Astrocyte (in vitro differentiated cells and primary cell): ENCODE data around the gene SEMA3F. TPM values are rescaled to one million over a fixed set of nuclear protein-coding genes. Genes with fewer than 3 reads are reported as not detected.

Source experiments
- DNase-seq: peaks from one replicate; pipeline ENCODE4 v3.0.0-alpha.2; 2010; ENCODE audit warnings: low read depth
- FAIRE-seq: peaks from 2 replicates; lab custom pipeline; 2011; peaks lifted over from hg19 to GRCh38; lab: Jason Lieb, UNC
- H2AFZ ChIP-seq: 2 replicates; pipeline ENCODE4 v1.6.0; 2012; ENCODE audit warnings: low read depth, low read length, inconsistent platforms
- H3K27ac ChIP-seq: 2 replicates; pipeline ENCODE4 v1.5.1; 2011; ENCODE audit warnings: low read depth, low read length, inconsistent platforms
- H3K27me3 ChIP-seq: 2 replicates; pipeline ENCODE4 v1.6.0; 2011; ENCODE audit warnings: low read length, inconsistent platforms; ENCODE audit not compliant: insufficient read depth
- H3K36me3 ChIP-seq: 2 replicates; pipeline ENCODE4 v1.5.1; 2011; ENCODE audit warnings: low read length, inconsistent platforms; ENCODE audit not compliant: insufficient read depth
- H3K4me1 ChIP-seq: 2 replicates; pipeline ENCODE4 v1.5.1; 2011; ENCODE audit warnings: low read length, inconsistent platforms; ENCODE audit not compliant: insufficient read depth
- H3K4me2 ChIP-seq: 2 replicates; pipeline ENCODE4 v1.6.0; 2012; ENCODE audit warnings: low read length, inconsistent platforms
- H3K4me3 ChIP-seq: 2 replicates; pipeline ENCODE4 v1.5.1; 2011; ENCODE audit warnings: low read depth, mild to moderate bottlenecking, low read length, inconsistent platforms; ENCODE audit not compliant: insufficient read depth
- H3K79me2 ChIP-seq: 2 replicates; pipeline ENCODE4 v1.6.0; 2012; ENCODE audit warnings: mild to moderate bottlenecking, low read length, inconsistent platforms; ENCODE audit not compliant: insufficient read depth
- H3K9ac ChIP-seq: 2 replicates; pipeline ENCODE4 v1.6.0; 2012; ENCODE audit warnings: mild to moderate bottlenecking, low read length, inconsistent platforms
- H3K9me3 ChIP-seq: 2 replicates; pipeline ENCODE4 v1.5.1; 2012; ENCODE audit warnings: low read depth, mild to moderate bottlenecking, low read length, inconsistent platforms; ENCODE audit not compliant: insufficient read depth
- H4K20me1 ChIP-seq: 2 replicates; pipeline ENCODE4 v1.6.0; 2012; ENCODE audit warnings: low read length, inconsistent platforms; ENCODE audit not compliant: insufficient read depth
- H3K27ac Mint-ChIP-seq: one replicate; pipeline ENCODE4 v1.8.0; 2021; ENCODE audit warnings: mild to moderate bottlenecking, mixed read lengths; ENCODE audit not compliant: unreplicated experiment
- H3K27me3 Mint-ChIP-seq: one replicate; pipeline ENCODE4 v1.8.0; 2021; ENCODE audit warnings: low read depth, mixed read lengths; ENCODE audit not compliant: unreplicated experiment
- H3K36me3 Mint-ChIP-seq: one replicate; pipeline ENCODE4 v1.8.0; 2021; ENCODE audit warnings: low read depth, mixed read lengths; ENCODE audit not compliant: unreplicated experiment
- H3K4me1 Mint-ChIP-seq: one replicate; pipeline ENCODE4 v1.8.0; 2021; ENCODE audit warnings: low read depth, mixed read lengths; ENCODE audit not compliant: unreplicated experiment
- H3K4me3 Mint-ChIP-seq: one replicate; pipeline ENCODE4 v1.8.0; 2021; ENCODE audit warnings: mild to moderate bottlenecking, moderate library complexity, mixed read lengths; ENCODE audit not compliant: unreplicated experiment
- H3K9me3 Mint-ChIP-seq: one replicate; pipeline ENCODE4 v1.8.0; 2021; ENCODE audit warnings: mild to moderate bottlenecking, mixed read lengths; ENCODE audit not compliant: unreplicated experiment
- CTCF ChIP-seq: IDR thresholded peaks from 2 replicates; pipeline ENCODE4 v1.5.1; 2011; ENCODE audit warnings: low read depth, mild to moderate bottlenecking, inconsistent platforms, low read length, moderate library complexity; ENCODE audit not compliant: insufficient read depth
- EZH2 ChIP-seq: IDR thresholded peaks from 2 replicates; pipeline ENCODE4 v1.6.1; 2012; ENCODE audit warnings: mild to moderate bottlenecking, low read length, inconsistent platforms; ENCODE audit not compliant: insufficient read depth
- total RNA-seq: library from RNA; stranded (reverse); gene quantifications from 2 replicates; pipeline ENCODE4 v1.2.1, GENCODE V29; 2021

Gene SEMA3F
- total RNA-seq, 1 donor from 2014 or later = 6.6 TPM

GRCh38 chr3:50124052-50124799 is 30.9 kb upstream of the SEMA3F start:
- Histone ChIP-seq H2AFZ (no peak overlapping the region), H3K27ac (no peak overlapping the region), H3K79me2 (no peaks in the 10 kb centered on the region), H3K9ac (no peak overlapping the region), H3K4me1 (peaks cover 7% of the 10 kb centered on the region), H3K9me3 (no peaks in the 10 kb centered on the region), H4K20me1 (peaks cover 38% of the 10 kb centered on the region), H3K27me3 (no peaks in the 10 kb centered on the region), H3K4me3 (no peak overlapping the region), H3K36me3 (peaks cover 6% of the 10 kb centered on the region), H3K4me2 (no peak overlapping the region)
- Mint-ChIP-seq H3K36me3 (peaks cover 7% of the 10 kb centered on the region), H3K9me3 (no peaks in the 10 kb centered on the region), H3K4me1 (peaks cover 7% of the 10 kb centered on the region), H3K27ac (peak overlapping the region; percentile 41), H3K4me3 (peak overlapping the region; percentile 45), H3K27me3 (peaks cover under 1% of the 10 kb centered on the region)
- no peak for DNase-seq
- FAIRE-seq = no peak
- TF ChIP-seq EZH2 (no peak), CTCF (no peak)

DNA sequence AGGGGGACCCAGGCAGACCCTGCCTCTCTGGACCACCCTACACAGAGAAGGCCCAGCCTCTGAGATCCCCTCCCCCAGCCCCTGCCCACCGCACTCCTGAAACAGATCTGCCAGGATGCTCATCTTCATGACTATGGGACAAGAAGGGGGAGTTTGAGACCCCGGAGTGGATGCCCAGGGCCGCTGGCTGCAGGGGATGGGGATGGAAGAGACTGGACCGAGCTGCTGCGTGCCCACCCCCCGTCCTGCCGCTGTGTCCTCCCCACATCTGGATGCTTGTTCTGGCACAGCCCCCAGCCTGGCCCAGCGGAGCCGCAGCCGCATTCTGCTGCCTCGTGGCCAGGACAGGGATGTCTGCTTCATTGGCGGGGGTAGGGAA is 30.3 kb upstream of the SEMA3F start:
- TF ChIP-seq CTCF (no peak), EZH2 (no peak)
- no peak for FAIRE-seq
- no peak for DNase-seq
- no peak overlapping the region for H3K27ac ChIP-seq
- H3K9ac ChIP-seq = no peak overlapping the region
- peaks cover 5% of the 10 kb centered on the region for H3K36me3 ChIP-seq
- H3K36me3 Mint-ChIP-seq = peaks cover 7% of the 10 kb centered on the region
- H3K4me3 Mint-ChIP-seq = no peak overlapping the region
- no peak overlapping the region for H3K4me3 ChIP-seq
- no peak overlapping the region for H3K4me2 ChIP-seq
- H3K27ac Mint-ChIP-seq = no peak overlapping the region
- peaks cover 7% of the 10 kb centered on the region for H3K4me1 Mint-ChIP-seq
- H4K20me1 ChIP-seq = peaks cover 34% of the 10 kb centered on the region
- H3K27me3 ChIP-seq = no peaks in the 10 kb centered on the region
- H3K4me1 ChIP-seq = peaks cover 7% of the 10 kb centered on the region
- peaks cover 4% of the 10 kb centered on the region for H3K27me3 Mint-ChIP-seq
- no peaks in the 10 kb centered on the region for H3K79me2 ChIP-seq
- H3K9me3 Mint-ChIP-seq = no peaks in the 10 kb centered on the region
- H3K9me3 ChIP-seq = no peaks in the 10 kb centered on the region
- no peak overlapping the region for H2AFZ ChIP-seq
